Raji (cell line): Measurements from ENCODE around the gene MR1.

Experiments used
- POLR2A ChIP-seq: IDR thresholded peaks from 2 replicates; pipeline ENCODE4 v1.6.1; 2011; ENCODE audit warnings: low read depth, low read length, control low read depth; ENCODE audit not compliant: insufficient read depth

MR1 gene

DNA sequence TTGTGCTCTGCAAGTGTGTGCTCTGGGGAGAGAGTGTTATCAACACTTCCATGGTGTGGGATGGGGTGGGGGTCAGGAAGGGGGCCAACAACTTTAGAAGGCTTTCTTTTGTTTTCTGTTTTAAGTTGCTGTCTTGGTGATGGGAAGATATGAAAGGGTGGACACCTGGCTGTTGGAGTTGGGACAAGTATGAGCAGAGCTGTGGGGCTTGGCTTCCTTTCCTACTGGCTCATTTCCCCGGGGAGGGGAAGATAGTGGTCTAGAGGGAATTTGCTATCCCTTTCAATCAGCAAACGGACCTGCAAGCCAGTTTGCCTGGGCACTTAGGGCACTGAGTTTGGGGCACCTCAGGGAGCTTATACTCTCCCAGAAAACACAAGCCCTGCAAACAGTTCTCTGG is 73.9 kb downstream of the MR1 start:
- no peak for TF ChIP-seq POLR2A

DNA sequence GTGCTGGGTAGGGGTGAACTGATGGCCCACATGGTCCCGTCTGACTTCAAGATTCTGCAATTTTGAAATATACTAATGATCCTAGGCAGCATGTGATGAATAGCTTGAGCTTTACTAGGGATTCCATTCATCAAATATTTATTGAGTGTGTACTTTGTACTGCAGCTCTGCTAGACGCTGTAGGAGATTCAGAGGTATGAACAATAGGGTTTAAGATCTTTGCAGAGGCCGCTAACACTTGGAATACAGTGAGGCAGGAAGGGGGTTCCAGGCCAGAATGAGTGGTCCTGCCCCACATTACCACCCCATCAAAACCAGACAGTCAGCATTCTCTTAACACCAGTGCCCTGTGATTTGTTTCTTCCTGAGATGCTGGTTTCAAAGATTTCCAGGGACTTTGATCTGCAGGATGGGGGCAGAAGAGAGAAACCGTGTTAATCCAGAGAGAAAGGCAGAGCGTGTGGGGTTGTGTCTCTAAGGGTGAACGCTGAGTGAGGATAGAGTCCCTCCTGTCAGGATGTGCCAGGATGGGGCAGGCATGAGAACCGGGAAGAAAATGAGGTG is 74.6 kb downstream of the MR1 start:
- no peak for TF ChIP-seq POLR2A

DNA sequence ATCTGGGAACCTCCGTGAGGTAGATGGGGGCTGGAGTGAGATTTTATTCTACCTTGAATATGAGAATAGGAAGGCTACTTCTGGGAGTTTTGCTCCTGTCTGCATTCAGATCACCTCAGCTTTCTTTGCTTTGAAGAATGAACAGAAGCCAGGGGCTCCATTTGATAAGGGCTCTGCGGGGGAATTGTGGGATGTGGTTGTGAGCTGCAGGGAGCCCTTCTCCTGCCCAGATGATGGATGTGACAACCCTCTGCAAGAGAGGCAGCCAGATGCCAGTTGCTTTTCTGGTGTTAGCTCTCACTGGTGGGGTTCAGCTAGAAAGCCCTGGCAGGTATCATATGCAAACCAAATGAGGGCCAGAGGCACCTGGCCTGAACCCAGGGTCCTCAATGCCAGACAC is 76.2 kb downstream of the MR1 start:
- no peak for TF ChIP-seq POLR2A
